Gastroesophageal sphincter (tissue), 2 donors: ENCODE results near the gene EFCAB14.

ENCODE experiments used
- POLR2A ChIP-seq, 2 donors: fragments of 450-650 bp; IDR thresholded peaks; one replicate each; pipeline ENCODE4 v1.6.1; 2017; ENCODE audit warnings: antibody characterized with exemption in 2 of 2, mild to moderate bottlenecking in 2 of 2, moderate library complexity in 1 of 2
- POLR2AphosphoS5 ChIP-seq: sonication (generic); formaldehyde crosslinking; IDR thresholded peaks from one replicate; pipeline ENCODE4 v1.6.1; 2017; ENCODE audit warnings: antibody characterized with exemption

DNA sequence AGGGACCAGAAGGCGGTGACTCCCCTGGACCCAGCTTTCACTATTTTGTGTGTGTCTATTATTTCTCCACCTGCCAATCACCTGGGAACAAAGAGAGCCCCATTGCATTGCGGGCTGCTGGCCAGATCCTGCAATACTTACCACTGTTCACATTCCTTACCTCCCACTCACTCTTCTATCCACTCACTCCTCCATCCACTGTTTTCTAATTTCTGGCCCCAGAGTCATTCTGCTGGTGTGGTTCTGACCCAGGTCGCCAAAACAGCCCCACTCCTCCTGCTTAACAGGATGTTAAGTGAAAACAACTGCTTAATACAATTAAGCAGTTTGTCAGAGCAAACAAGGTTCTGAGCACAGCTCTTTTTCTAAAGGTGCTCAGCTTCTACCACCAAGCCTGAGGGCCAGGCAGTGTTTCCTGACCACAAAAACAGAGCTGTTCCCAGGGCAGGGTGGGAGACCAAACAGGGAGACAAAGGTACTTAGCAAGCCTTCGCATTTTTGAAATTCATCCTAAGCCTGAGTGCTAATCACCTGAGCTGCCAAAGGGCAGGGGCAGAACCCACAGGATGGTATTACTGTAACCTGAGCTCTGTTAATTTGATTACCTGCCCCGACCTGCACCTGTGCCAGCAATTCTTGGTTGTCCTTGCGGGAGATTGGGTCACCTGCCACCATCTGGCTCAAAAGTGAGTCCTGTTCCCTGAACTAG, 38.5 kb upstream of the EFCAB14 start:
- no peak for TF ChIP-seq POLR2AphosphoS5
- TF ChIP-seq POLR2A (IDR thresholded peaks at IDR 0.05): no peak
